Fibroblast of lung (primary cell): Measurements from ENCODE around the gene RNF113B.

ENCODE experiments used
- EZH2 ChIP-seq: IDR thresholded peaks from 2 replicates; pipeline ENCODE4 v1.5.1; 2012; ENCODE audit warnings: low read length, control low read depth, mild to moderate bottlenecking; ENCODE audit errors: missing control alignments
- TF ChIP-seq, protein P1 (sequence below), 2 donors: IDR thresholded peaks in 1 of 2; conservative IDR thresholded peaks in 1 of 2; 1 replicate in 1 of 2; 2 replicates in 1 of 2; pipeline ENCODE4 v1.5.1; 2011 to 2012; ENCODE audit warnings: low read length in 2 of 2, control low read depth in 1 of 2, inconsistent platforms in 1 of 2, low read depth in 1 of 2, mild to moderate bottlenecking in 1 of 2

DNA sequence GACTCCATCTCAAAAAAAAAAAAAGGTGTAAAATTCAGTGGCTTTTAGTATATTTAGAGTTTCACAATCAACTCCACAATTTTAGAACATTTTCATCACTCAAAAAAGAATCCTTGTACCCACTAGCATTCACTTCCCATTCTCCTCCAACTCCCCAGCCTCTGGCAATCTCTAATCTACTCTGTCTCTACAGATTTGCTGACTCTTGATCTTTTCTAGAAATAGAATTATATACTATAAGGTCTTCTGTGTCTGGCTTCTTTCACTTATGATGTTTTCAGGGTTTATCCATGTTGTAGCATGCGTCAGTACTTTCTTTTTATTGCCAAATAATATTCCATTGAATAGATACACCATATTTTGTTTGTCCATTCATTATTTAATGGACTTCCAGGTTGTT lies 42.2 kb downstream of the RNF113B start:
- TF ChIP-seq, protein P1, sequence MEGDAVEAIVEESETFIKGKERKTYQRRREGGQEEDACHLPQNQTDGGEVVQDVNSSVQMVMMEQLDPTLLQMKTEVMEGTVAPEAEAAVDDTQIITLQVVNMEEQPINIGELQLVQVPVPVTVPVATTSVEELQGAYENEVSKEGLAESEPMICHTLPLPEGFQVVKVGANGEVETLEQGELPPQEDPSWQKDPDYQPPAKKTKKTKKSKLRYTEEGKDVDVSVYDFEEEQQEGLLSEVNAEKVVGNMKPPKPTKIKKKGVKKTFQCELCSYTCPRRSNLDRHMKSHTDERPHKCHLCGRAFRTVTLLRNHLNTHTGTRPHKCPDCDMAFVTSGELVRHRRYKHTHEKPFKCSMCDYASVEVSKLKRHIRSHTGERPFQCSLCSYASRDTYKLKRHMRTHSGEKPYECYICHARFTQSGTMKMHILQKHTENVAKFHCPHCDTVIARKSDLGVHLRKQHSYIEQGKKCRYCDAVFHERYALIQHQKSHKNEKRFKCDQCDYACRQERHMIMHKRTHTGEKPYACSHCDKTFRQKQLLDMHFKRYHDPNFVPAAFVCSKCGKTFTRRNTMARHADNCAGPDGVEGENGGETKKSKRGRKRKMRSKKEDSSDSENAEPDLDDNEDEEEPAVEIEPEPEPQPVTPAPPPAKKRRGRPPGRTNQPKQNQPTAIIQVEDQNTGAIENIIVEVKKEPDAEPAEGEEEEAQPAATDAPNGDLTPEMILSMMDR (conservative IDR thresholded peaks at IDR 0.05 in 1 of 2, IDR thresholded peaks at IDR 0.05 in 1 of 2; ENCODE audit: low read depth in 1 of 2, low read length in 2 of 2): no peak
- no peak for TF ChIP-seq EZH2
